DND-41 (cell line): Measurements from ENCODE around the gene GATA3.

Source experiments
- ATAC-seq: fragments of 200-7000 bp; cut with Tn5 transposase; 3 replicates; pipeline ENCODE4 v1.9.1; 2021; ENCODE audit warnings: low read depth; ENCODE audit not compliant: insufficient read depth
- DNase-seq: peaks from one replicate; pipeline ENCODE4 v3.0.0-alpha.2; 2020
- H2AFZ ChIP-seq: 2 replicates; pipeline ENCODE4 v1.6.0; 2012; ENCODE audit warnings: low read depth, low read length
- H3K27ac ChIP-seq: 2 replicates; pipeline ENCODE4 v1.5.1; 2012; ENCODE audit warnings: low read length, inconsistent platforms
- H3K27me3 ChIP-seq: fragments of 200-600 bp; sonication (generic); 2 replicates; pipeline ENCODE4 v1.6.0; 2012; ENCODE audit warnings: low read length, mild to moderate bottlenecking, inconsistent platforms; ENCODE audit not compliant: insufficient read depth, poor library complexity
- H3K36me3 ChIP-seq: 2 replicates; pipeline ENCODE4 v1.5.1; 2012; ENCODE audit warnings: low read length, inconsistent platforms; ENCODE audit not compliant: insufficient read depth
- H3K4me1 ChIP-seq: 2 replicates; pipeline ENCODE4 v1.5.1; 2012; ENCODE audit warnings: mild to moderate bottlenecking, low read length; ENCODE audit not compliant: insufficient read depth
- H3K4me2 ChIP-seq: 2 replicates; pipeline ENCODE4 v1.6.0; 2012; ENCODE audit warnings: mild to moderate bottlenecking, moderate library complexity, low read length, inconsistent platforms; ENCODE audit not compliant: insufficient read depth
- H3K4me3 ChIP-seq, 2 experiments: fragments of 200-600 bp in 1 of 2; shearing (Covaris generic) in 1 of 2; 2 replicates each; pipeline ENCODE4 v1.5.1; 2012 to 2016; ENCODE audit warnings: inconsistent platforms in 2 of 2, low read length in 2 of 2, mild to moderate bottlenecking in 2 of 2, low read depth in 1 of 2, moderate library complexity in 1 of 2
- H3K79me2 ChIP-seq: 2 replicates; pipeline ENCODE4 v1.6.0; 2012; ENCODE audit warnings: low read length, inconsistent platforms; ENCODE audit not compliant: insufficient read depth
- H3K9ac ChIP-seq: 2 replicates; pipeline ENCODE4 v1.6.0; 2012; ENCODE audit warnings: low read depth, mild to moderate bottlenecking, inconsistent platforms, low read length, moderate library complexity
- H3K9me3 ChIP-seq: 2 replicates; pipeline ENCODE4 v1.5.1; 2012; ENCODE audit warnings: low read length, moderate library complexity, mild to moderate bottlenecking, inconsistent platforms; ENCODE audit not compliant: insufficient read depth, severe bottlenecking
- H4K20me1 ChIP-seq: 2 replicates; pipeline ENCODE4 v1.6.0; 2012; ENCODE audit warnings: low read length; ENCODE audit not compliant: insufficient read depth
- EZH2 ChIP-seq: IDR thresholded peaks from 3 replicates; pipeline ENCODE4 v1.6.1; 2012; ENCODE audit warnings: borderline replicate concordance, low read depth, mild to moderate bottlenecking, moderate library complexity, low read length, inconsistent platforms; ENCODE audit not compliant: severe bottlenecking
- TF ChIP-seq, protein P1 (sequence below): IDR thresholded peaks from 2 replicates; pipeline ENCODE4 v1.5.1; 2012; ENCODE audit warnings: borderline replicate concordance, low read length, moderate library complexity, mild to moderate bottlenecking; ENCODE audit not compliant: poor library complexity, severe bottlenecking; ENCODE audit errors: extremely low read depth

The GATA3 gene

GRCh38 chr10:8116926-8117493 is 62.5 kb downstream of the GATA3 start:
- Histone ChIP-seq H3K4me1 (no peaks in the 10 kb centered on the region), H3K79me2 (no peaks in the 10 kb centered on the region), H2AFZ (no peak overlapping the region), H3K9me3 (no peaks in the 10 kb centered on the region), H3K27me3 (no peaks in the 10 kb centered on the region), H4K20me1 (no peaks in the 10 kb centered on the region), H3K9ac (no peak overlapping the region), H3K36me3 (no peaks in the 10 kb centered on the region), H3K4me3 (no peak overlapping the region), H3K4me2 (no peak overlapping the region), H3K27ac (no peak overlapping the region)
- no peak for TF ChIP-seq EZH2
- TF ChIP-seq, protein P1, sequence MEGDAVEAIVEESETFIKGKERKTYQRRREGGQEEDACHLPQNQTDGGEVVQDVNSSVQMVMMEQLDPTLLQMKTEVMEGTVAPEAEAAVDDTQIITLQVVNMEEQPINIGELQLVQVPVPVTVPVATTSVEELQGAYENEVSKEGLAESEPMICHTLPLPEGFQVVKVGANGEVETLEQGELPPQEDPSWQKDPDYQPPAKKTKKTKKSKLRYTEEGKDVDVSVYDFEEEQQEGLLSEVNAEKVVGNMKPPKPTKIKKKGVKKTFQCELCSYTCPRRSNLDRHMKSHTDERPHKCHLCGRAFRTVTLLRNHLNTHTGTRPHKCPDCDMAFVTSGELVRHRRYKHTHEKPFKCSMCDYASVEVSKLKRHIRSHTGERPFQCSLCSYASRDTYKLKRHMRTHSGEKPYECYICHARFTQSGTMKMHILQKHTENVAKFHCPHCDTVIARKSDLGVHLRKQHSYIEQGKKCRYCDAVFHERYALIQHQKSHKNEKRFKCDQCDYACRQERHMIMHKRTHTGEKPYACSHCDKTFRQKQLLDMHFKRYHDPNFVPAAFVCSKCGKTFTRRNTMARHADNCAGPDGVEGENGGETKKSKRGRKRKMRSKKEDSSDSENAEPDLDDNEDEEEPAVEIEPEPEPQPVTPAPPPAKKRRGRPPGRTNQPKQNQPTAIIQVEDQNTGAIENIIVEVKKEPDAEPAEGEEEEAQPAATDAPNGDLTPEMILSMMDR: no peak
- ATAC-seq (no peak), DNase-seq (no peak)

GRCh38 chr10:8121201-8121890 is 66.9 kb downstream of the GATA3 start:
- no peak overlapping the region for H3K4me2 ChIP-seq
- no peaks in the 10 kb centered on the region for H3K36me3 ChIP-seq
- ATAC-seq (no peak), DNase-seq (no peak)
- H3K27me3 ChIP-seq: no peaks in the 10 kb centered on the region
- H4K20me1 ChIP-seq: no peaks in the 10 kb centered on the region
- no peaks in the 10 kb centered on the region for H3K9me3 ChIP-seq
- H3K4me1 ChIP-seq: no peaks in the 10 kb centered on the region
- no peaks in the 10 kb centered on the region for H3K79me2 ChIP-seq
- no peak overlapping the region for H3K27ac ChIP-seq
- TF ChIP-seq, protein P1: no peak
- TF ChIP-seq EZH2: no peak
- no peak overlapping the region for H3K4me3 ChIP-seq
- H2AFZ ChIP-seq: no peak overlapping the region
- H3K9ac ChIP-seq: no peak overlapping the region

GRCh38 chr10:8122611-8123369 is 68.3 kb downstream of the GATA3 start:
- DNase-seq (no peak), ATAC-seq (no peak)
- Histone ChIP-seq H3K4me1 (no peaks in the 10 kb centered on the region), H3K79me2 (no peaks in the 10 kb centered on the region), H4K20me1 (no peaks in the 10 kb centered on the region), H3K4me2 (no peak overlapping the region), H3K9me3 (no peaks in the 10 kb centered on the region), H3K36me3 (no peaks in the 10 kb centered on the region), H3K4me3 (no peak overlapping the region), H3K27ac (no peak overlapping the region), H2AFZ (no peak overlapping the region), H3K27me3 (no peaks in the 10 kb centered on the region), H3K9ac (no peak overlapping the region)
- TF ChIP-seq, protein P1: no peak
- TF ChIP-seq EZH2: no peak
